GM19324 (cell line): ENCODE results near the gene HBD.

Experiments used
- ATAC-seq: cut with Tn5 transposase; IDR thresholded peaks from one replicate; pipeline ENCODE4 v1.9.1; 2021; ENCODE audit warnings: mild to moderate bottlenecking, moderate library complexity; ENCODE audit not compliant: unreplicated experiment, low FRiP score

The HBD gene

GRCh38 chr11:5235364-5236095 is 1.2 kb upstream of the HBD start:
- no peak for ATAC-seq

- ATAC-seq = no peak
Measured at GRCh38 chr11:5233307-5233706, 976 bp downstream of the HBD start.

- ATAC-seq = no peak
Measured at GRCh38 chr11:5232821-5233220, 1.5 kb downstream of the HBD start.

- ATAC-seq = no peak
Measured at GRCh38 chr11:5232176-5232575, 2.1 kb downstream of the HBD start.

GRCh38 chr11:5231111-5231510 is 3.2 kb downstream of the HBD start:
- no peak for ATAC-seq

- ATAC-seq = no peak
Measured at GRCh38 chr11:5230266-5230665, 4.0 kb downstream of the HBD start.

- no peak for ATAC-seq
Measured at GRCh38 chr11:5229796-5230195, 4.5 kb downstream of the HBD start.

GRCh38 chr11:5229356-5229755 is 4.9 kb downstream of the HBD start:
- ATAC-seq = peak; percentile 77

GRCh38 chr11:5228124-5228523 is 6.2 kb downstream of the HBD start:
- ATAC-seq = no peak

GRCh38 chr11:5227681-5228080 is 6.6 kb downstream of the HBD start:
- ATAC-seq = no peak

GRCh38 chr11:5226732-5227310 is 7.5 kb downstream of the HBD start, which contains the start of gene HBB:
Gene HBB (minus strand): TSS chr11:5227071. CDS start chr11:5227021, 50 bp downstream.
- no peak for ATAC-seq

GRCh38 chr11:5225480-5225871 is 8.8 kb downstream of the HBD start:
- ATAC-seq = no peak

- no peak for ATAC-seq
Measured at GRCh38 chr11:5224538-5225479, 9.5 kb downstream of the HBD start.

GRCh38 chr11:5223686-5224085 is 10.6 kb downstream of the HBD start:
- ATAC-seq = no peak

GRCh38 chr11:5223146-5223545 is 11.1 kb downstream of the HBD start:
- no peak for ATAC-seq

GRCh38 chr11:5210376-5210885 is 23.9 kb downstream of the HBD start:
- ATAC-seq = no peak

- ATAC-seq = peak; percentile 74
Measured at GRCh38 chr11:5204787-5205186, 29.5 kb downstream of the HBD start.

GRCh38 chr11:5203366-5203765 is 30.9 kb downstream of the HBD start:
- no peak for ATAC-seq

GRCh38 chr11:5200582-5200981 is 33.7 kb downstream of the HBD start, which contains the start of gene OR51V1:
Gene OR51V1 (minus strand): TSS chr11:5200682. CDS start chr11:5200682, 0 bp downstream.
- ATAC-seq = no peak

- no peak for ATAC-seq
Measured at GRCh38 chr11:5198285-5198684, 36.0 kb downstream of the HBD start.

GRCh38 chr11:5197536-5197935 is 36.7 kb downstream of the HBD start:
- ATAC-seq = no peak
